ENCODE measurements around the gene SMIM5. TPM values are rescaled to one million over a fixed set of nuclear protein-coding genes. Genes with fewer than 3 reads are reported as not detected.

The SMIM5 gene
- total and polyA plus RNA-seq, 2 of the 13 experiments (the other 11 are each of a cell fraction or from before 2014, with no cell fraction given), result not detected

GRCh38 chr17:75633486-75634375, 497 bp downstream of the SMIM5 start (continued):
- 0 out of 2 replicates have a peak, but pooled peaks have one; percentile 10 for TF ChIP-seq ZNF331 (CRISPR knock-in tag; IDR thresholded peaks at IDR 0.05)
- no peak for TF ChIP-seq ATF2 (CRISPR knock-in tag; IDR thresholded peaks at IDR 0.05)
- TF ChIP-seq IRF2 (CRISPR knock-in tag; IDR thresholded peaks at IDR 0.05), result peak; percentile 66
- TF ChIP-seq ZNF768 (CRISPR knock-in tag; IDR thresholded peaks at IDR 0.05), result peak; percentile 9; the same call in 1 of the 2 replicates
- peak; percentile 74; the same call in 1 of the 2 replicates for TF ChIP-seq ZNF614 (CRISPR knock-in tag; IDR thresholded peaks at IDR 0.05; ENCODE audit: borderline replicate concordance)
- TF ChIP-seq PHF20 (CRISPR knock-in tag; IDR thresholded peaks at IDR 0.05), result no peak
- peak; percentile 48; the same call in 1 of the 2 replicates for TF ChIP-seq ZNF274 (CRISPR knock-in tag; IDR thresholded peaks at IDR 0.05)
- peak; percentile 61; the same call in 1 of the 2 replicates for TF ChIP-seq ZNF280D (CRISPR knock-in tag; IDR thresholded peaks at IDR 0.05)
- TF ChIP-seq ZNF33B (CRISPR knock-in tag; IDR thresholded peaks at IDR 0.05), result 0 out of 2 replicates have a peak, but pooled peaks have one; percentile 38
- peak; percentile 78; the same call in 2 of the 3 replicates for TF ChIP-seq MXI1 (IDR thresholded peaks at IDR 0.05; ENCODE audit: borderline replicate concordance, low read depth, low read length)
- no peak for TF ChIP-seq ZNF7 (CRISPR knock-in tag; IDR thresholded peaks at IDR 0.05)
- peak; percentile 51; the same call in 1 of the 2 replicates for TF ChIP-seq ARNT2 (CRISPR knock-in tag; IDR thresholded peaks at IDR 0.05; ENCODE audit: low read depth)
- TF ChIP-seq MAFF (IDR thresholded peaks at IDR 0.05; ENCODE audit: low read depth, low read length), result 0 out of 2 replicates have a peak, but pooled peaks have one; percentile 5
- no peak for TF ChIP-seq FOXJ3 (CRISPR knock-in tag; IDR thresholded peaks at IDR 0.05; ENCODE audit: borderline replicate concordance)
- TF ChIP-seq SIN3A (IDR thresholded peaks at IDR 0.05; ENCODE audit: borderline replicate concordance, low read depth, low read length), result peak; percentile 99
- TF ChIP-seq ZNF777 (CRISPR knock-in tag; IDR thresholded peaks at IDR 0.05), result peak; percentile 19; the same call in 1 of the 2 replicates
- no peak for TF ChIP-seq WIZ (CRISPR knock-in tag; IDR thresholded peaks at IDR 0.05)
- no peak; the same call in 1 of the 2 replicates for TF ChIP-seq DRAP1 (CRISPR knock-in tag; IDR thresholded peaks at IDR 0.05)
- TF ChIP-seq ZNF652 (CRISPR knock-in tag; IDR thresholded peaks at IDR 0.05; ENCODE audit: borderline replicate concordance, low read depth), result 0 out of 2 replicates have a peak, but pooled peaks have one; percentile 19
- no peak for TF ChIP-seq ZNF720 (CRISPR knock-in tag; IDR thresholded peaks at IDR 0.05)
- no peak for TF ChIP-seq MBD4 (IDR thresholded peaks at IDR 0.05; ENCODE audit: borderline replicate concordance, low read length)
- TF ChIP-seq ZNF333 (CRISPR knock-in tag; IDR thresholded peaks at IDR 0.05; ENCODE audit: borderline replicate concordance), result peak; percentile 82; the same call in 1 of the 2 replicates
- TF ChIP-seq PCBP1 (IDR thresholded peaks at IDR 0.05; ENCODE audit: borderline replicate concordance, low read depth, low read length), result 0 out of 2 replicates have a peak, but pooled peaks have one; percentile 39
- TF ChIP-seq NR0B2 (CRISPR knock-in tag; IDR thresholded peaks at IDR 0.05), result peak; percentile 29; the same call in 1 of the 2 replicates
- 0 out of 2 replicates have a peak, but pooled peaks have one; percentile 53 for TF ChIP-seq SIN3B (IDR thresholded peaks at IDR 0.05; ENCODE audit: low read length)

All from HepG2 (cell line).